Measurements from ENCODE around the gene BICC1.

Gene BICC1

DNA sequence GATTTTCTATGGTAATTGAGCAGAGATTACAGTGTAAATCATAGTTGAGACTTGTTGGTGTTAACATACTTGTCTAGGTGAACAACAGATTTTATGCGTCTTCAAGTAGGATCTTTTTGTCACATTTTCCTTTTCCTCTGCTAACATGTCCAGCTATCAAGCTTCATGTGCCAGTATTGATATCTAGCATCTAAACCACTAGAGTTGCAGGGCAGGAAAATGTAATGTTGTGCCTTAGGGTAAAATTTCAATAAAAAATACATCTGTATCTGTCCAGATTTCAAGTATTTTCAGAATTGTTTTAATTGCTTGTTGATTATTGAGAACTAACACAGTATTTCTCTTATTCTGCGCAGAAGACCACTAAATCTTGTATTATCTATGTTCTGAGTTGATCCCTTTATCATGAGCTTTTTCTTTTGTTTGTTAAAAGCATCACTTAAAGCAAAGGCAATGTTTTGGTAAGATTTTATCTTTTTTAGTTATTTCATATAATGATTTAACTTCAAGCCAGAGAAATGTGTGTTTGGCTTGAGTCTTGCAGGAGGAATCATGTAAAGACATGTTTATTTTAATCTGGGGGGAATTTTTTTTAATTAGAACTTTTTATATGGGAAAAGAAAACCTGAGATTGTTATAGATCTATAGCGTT, 16.5 kb downstream of the BICC1 start:
- TF ChIP-seq EZH2 (IDR thresholded peaks at IDR 0.05; ENCODE audit: borderline replicate concordance, low read length) = no peak
- H3K9ac ChIP-seq (ENCODE audit: low read length) = no peak overlapping the region
- no peaks in the 10 kb centered on the region for H3K79me2 ChIP-seq (ENCODE audit: insufficient read depth, low read length)
- no peaks in the 10 kb centered on the region for H3K36me3 ChIP-seq (ENCODE audit: insufficient read depth, low read length)
- no peak overlapping the region for H2AFZ ChIP-seq (ENCODE audit: low read length)
- H3K4me2 ChIP-seq (ENCODE audit: low read length) = no peak overlapping the region
- H3K4me3 ChIP-seq (ENCODE audit: low read depth, low read length, poor library complexity, severe bottlenecking) = no peak overlapping the region
- H3K27ac ChIP-seq (ENCODE audit: low read depth, low read length, poor library complexity, severe bottlenecking) = no peak overlapping the region
- H3K9me3 ChIP-seq (ENCODE audit: low read length) = no peaks in the 10 kb centered on the region
- H3K27me3 ChIP-seq (ENCODE audit: insufficient read depth, low read length) = no peaks in the 10 kb centered on the region
- H3K4me1 ChIP-seq (ENCODE audit: insufficient read depth, low read length, severe bottlenecking) = no peaks in the 10 kb centered on the region
- no peaks in the 10 kb centered on the region for H4K20me1 ChIP-seq (ENCODE audit: insufficient read depth, low read length)
- no peaks in the 10 kb centered on the region for H3K9me2 ChIP-seq (ENCODE audit: low read depth, low read length)
- H3F3A ChIP-seq (ENCODE audit: insufficient read depth, low read length) = no peaks in the 10 kb centered on the region

DNA sequence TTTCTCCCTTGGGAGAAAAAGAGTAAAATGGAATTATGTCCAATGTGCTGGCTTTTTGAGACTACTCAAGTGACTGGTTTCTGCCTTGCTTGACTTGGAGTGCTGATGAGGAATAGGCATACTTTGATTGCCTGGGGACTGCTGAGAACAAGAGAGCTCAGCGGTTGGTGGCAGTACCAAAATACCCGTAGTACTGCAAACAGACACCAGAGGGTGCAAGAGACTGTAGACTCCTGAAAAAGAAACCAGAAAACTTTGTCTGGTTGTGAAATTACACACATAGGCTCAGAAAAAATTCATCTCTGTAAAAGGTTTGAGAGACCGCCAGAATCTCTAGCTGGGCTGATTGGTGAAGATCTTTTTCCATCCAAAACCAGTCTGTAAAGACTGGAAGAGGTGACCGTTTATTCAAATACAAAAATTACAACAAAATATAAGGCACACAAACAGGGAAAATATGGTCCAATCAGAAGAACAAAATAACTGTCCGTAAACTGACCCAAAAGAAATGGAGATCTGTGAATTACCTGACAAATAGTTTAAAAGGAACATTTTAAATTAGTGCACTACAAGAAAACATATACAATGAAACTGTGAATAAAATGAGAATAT, 18.5 kb downstream of the BICC1 start:
- no peaks in the 10 kb centered on the region for H3F3A ChIP-seq (ENCODE audit: insufficient read depth, low read length)
- H3K4me2 ChIP-seq (ENCODE audit: low read length) = no peak overlapping the region
- no peak overlapping the region for H3K27ac ChIP-seq (ENCODE audit: low read depth, low read length, poor library complexity, severe bottlenecking)
- no peaks in the 10 kb centered on the region for H3K27me3 ChIP-seq (ENCODE audit: insufficient read depth, low read length)
- H3K9me2 ChIP-seq (ENCODE audit: low read depth, low read length) = no peaks in the 10 kb centered on the region
- H2AFZ ChIP-seq (ENCODE audit: low read length) = no peak overlapping the region
- no peaks in the 10 kb centered on the region for H4K20me1 ChIP-seq (ENCODE audit: insufficient read depth, low read length)
- H3K9me3 ChIP-seq (ENCODE audit: low read length) = no peaks in the 10 kb centered on the region
- no peak overlapping the region for H3K4me3 ChIP-seq (ENCODE audit: low read depth, low read length, poor library complexity, severe bottlenecking)
- H3K9ac ChIP-seq (ENCODE audit: low read length) = no peak overlapping the region
- H3K4me1 ChIP-seq (ENCODE audit: insufficient read depth, low read length, severe bottlenecking) = no peaks in the 10 kb centered on the region
- H3K36me3 ChIP-seq (ENCODE audit: insufficient read depth, low read length) = no peaks in the 10 kb centered on the region
- TF ChIP-seq, protein P1, sequence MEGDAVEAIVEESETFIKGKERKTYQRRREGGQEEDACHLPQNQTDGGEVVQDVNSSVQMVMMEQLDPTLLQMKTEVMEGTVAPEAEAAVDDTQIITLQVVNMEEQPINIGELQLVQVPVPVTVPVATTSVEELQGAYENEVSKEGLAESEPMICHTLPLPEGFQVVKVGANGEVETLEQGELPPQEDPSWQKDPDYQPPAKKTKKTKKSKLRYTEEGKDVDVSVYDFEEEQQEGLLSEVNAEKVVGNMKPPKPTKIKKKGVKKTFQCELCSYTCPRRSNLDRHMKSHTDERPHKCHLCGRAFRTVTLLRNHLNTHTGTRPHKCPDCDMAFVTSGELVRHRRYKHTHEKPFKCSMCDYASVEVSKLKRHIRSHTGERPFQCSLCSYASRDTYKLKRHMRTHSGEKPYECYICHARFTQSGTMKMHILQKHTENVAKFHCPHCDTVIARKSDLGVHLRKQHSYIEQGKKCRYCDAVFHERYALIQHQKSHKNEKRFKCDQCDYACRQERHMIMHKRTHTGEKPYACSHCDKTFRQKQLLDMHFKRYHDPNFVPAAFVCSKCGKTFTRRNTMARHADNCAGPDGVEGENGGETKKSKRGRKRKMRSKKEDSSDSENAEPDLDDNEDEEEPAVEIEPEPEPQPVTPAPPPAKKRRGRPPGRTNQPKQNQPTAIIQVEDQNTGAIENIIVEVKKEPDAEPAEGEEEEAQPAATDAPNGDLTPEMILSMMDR (IDR thresholded peaks at IDR 0.05; ENCODE audit: low read length) = peak; percentile 74
- TF ChIP-seq EZH2 (IDR thresholded peaks at IDR 0.05; ENCODE audit: borderline replicate concordance, low read length) = no peak
- H3K79me2 ChIP-seq (ENCODE audit: insufficient read depth, low read length) = no peaks in the 10 kb centered on the region

DNA sequence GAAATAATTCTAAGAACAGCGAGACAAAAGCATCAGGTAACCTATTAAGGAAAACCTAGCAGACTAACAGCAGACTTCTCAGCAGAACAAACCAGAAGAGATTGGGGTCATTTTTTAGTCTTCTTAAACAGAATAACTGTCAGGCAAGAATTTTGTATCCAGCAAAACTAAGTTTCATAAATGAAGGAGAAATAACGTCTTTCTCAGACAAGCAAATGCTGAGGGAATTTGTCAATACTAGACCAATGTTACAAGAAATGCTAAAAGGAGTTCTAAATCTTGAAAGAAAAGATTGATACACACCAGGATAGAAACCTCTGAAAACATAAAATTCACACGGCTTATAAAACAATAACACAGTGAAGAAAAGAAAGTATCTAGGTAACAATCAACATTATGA, 22.6 kb downstream of the BICC1 start:
- H3K4me2 ChIP-seq (ENCODE audit: low read length) = no peak overlapping the region
- no peak overlapping the region for H3K27ac ChIP-seq (ENCODE audit: low read depth, low read length, poor library complexity, severe bottlenecking)
- no peak overlapping the region for H3K9ac ChIP-seq (ENCODE audit: low read length)
- no peaks in the 10 kb centered on the region for H3K36me3 ChIP-seq (ENCODE audit: insufficient read depth, low read length)
- no peaks in the 10 kb centered on the region for H3K79me2 ChIP-seq (ENCODE audit: insufficient read depth, low read length)
- H3K9me2 ChIP-seq (ENCODE audit: low read depth, low read length) = no peaks in the 10 kb centered on the region
- no peak overlapping the region for H2AFZ ChIP-seq (ENCODE audit: low read length)
- no peak overlapping the region for H3K4me3 ChIP-seq (ENCODE audit: low read depth, low read length, poor library complexity, severe bottlenecking)
- no peaks in the 10 kb centered on the region for H4K20me1 ChIP-seq (ENCODE audit: insufficient read depth, low read length)
- H3K27me3 ChIP-seq (ENCODE audit: insufficient read depth, low read length) = no peaks in the 10 kb centered on the region
- no peaks in the 10 kb centered on the region for H3F3A ChIP-seq (ENCODE audit: insufficient read depth, low read length)
- TF ChIP-seq EZH2 (IDR thresholded peaks at IDR 0.05; ENCODE audit: borderline replicate concordance, low read length) = no peak
- TF ChIP-seq, protein P1 (IDR thresholded peaks at IDR 0.05; ENCODE audit: low read length) = no peak
- no peaks in the 10 kb centered on the region for H3K4me1 ChIP-seq (ENCODE audit: insufficient read depth, low read length, severe bottlenecking)
- no peaks in the 10 kb centered on the region for H3K9me3 ChIP-seq (ENCODE audit: low read length)

DNA sequence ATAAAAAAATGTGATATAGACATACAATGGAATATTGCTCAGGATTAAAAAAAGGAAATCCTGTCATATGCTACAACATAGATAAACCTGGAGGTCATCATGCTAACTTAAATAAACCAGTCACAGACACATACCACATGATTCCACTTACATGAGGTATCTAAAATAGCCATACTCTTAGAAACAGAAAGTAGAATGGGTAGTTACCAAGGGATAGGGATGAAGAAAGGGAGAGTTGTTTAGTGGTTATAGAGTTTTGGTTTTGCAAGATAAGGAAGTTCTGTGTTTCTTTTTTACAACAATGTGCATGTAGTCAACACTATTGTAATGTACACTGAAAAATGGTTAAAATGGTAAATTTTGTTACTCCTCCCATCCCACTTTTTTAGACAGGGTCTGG, 30.5 kb downstream of the BICC1 start:
- no peak overlapping the region for H3K4me3 ChIP-seq (ENCODE audit: low read depth, low read length, poor library complexity, severe bottlenecking)
- H3K36me3 ChIP-seq (ENCODE audit: insufficient read depth, low read length) = no peaks in the 10 kb centered on the region
- H3K27ac ChIP-seq (ENCODE audit: low read depth, low read length, poor library complexity, severe bottlenecking) = no peak overlapping the region
- H3K9ac ChIP-seq (ENCODE audit: low read length) = no peak overlapping the region
- no peaks in the 10 kb centered on the region for H3F3A ChIP-seq (ENCODE audit: insufficient read depth, low read length)
- no peaks in the 10 kb centered on the region for H3K9me3 ChIP-seq (ENCODE audit: low read length)
- no peaks in the 10 kb centered on the region for H3K79me2 ChIP-seq (ENCODE audit: insufficient read depth, low read length)
- H3K4me2 ChIP-seq (ENCODE audit: low read length) = no peak overlapping the region
- H3K9me2 ChIP-seq (ENCODE audit: low read depth, low read length) = no peaks in the 10 kb centered on the region
- no peak for TF ChIP-seq EZH2 (IDR thresholded peaks at IDR 0.05; ENCODE audit: borderline replicate concordance, low read length)
- TF ChIP-seq, protein P1 (IDR thresholded peaks at IDR 0.05; ENCODE audit: low read length) = no peak
- no peaks in the 10 kb centered on the region for H3K4me1 ChIP-seq (ENCODE audit: insufficient read depth, low read length, severe bottlenecking)
- no peaks in the 10 kb centered on the region for H3K27me3 ChIP-seq (ENCODE audit: insufficient read depth, low read length)
- H2AFZ ChIP-seq (ENCODE audit: low read length) = no peak overlapping the region
- H4K20me1 ChIP-seq (ENCODE audit: insufficient read depth, low read length) = no peaks in the 10 kb centered on the region

Data from OCI-LY1 (cell line).